ENCODE data around the gene XRCC2.

XRCC2 gene

GRCh38 chr7:152643979-152644559 is 31.9 kb downstream of the XRCC2 start:
- no peak overlapping the region for H3K4me3 ChIP-seq (ENCODE audit: low read depth, low read length)
- no peak for TF ChIP-seq CTCF (IDR thresholded peaks at IDR 0.05; ENCODE audit: low read depth, low read length, missing control alignments)

GRCh38 chr7:152641384-152641783 is 34.6 kb downstream of the XRCC2 start:
- TF ChIP-seq CTCF (IDR thresholded peaks at IDR 0.05; ENCODE audit: low read depth, low read length, missing control alignments), result no peak
- H3K4me3 ChIP-seq (ENCODE audit: low read depth, low read length), result no peak overlapping the region
- no peak for DNase-seq (ENCODE audit: low read depth)

More at GRCh38 chr7:152643979-152644559, 31.9 kb downstream of the XRCC2 start:
- no peak for DNase-seq (ENCODE audit: low read depth)

- DNase-seq (ENCODE audit: low read depth), result no peak
- TF ChIP-seq CTCF (IDR thresholded peaks at IDR 0.05; ENCODE audit: low read depth, low read length, missing control alignments), result no peak
- H3K4me3 ChIP-seq (ENCODE audit: low read depth, low read length), result no peak overlapping the region
Measured at GRCh38 chr7:152640829-152641228, 35.1 kb downstream of the XRCC2 start.

- no peak overlapping the region for H3K4me3 ChIP-seq (ENCODE audit: low read depth, low read length)
- no peak for TF ChIP-seq CTCF (IDR thresholded peaks at IDR 0.05; ENCODE audit: low read depth, low read length, missing control alignments)
- DNase-seq (ENCODE audit: low read depth), result no peak
Measured at GRCh38 chr7:152637920-152638580, 37.9 kb downstream of the XRCC2 start.

GRCh38 chr7:152637161-152637560 is 38.8 kb downstream of the XRCC2 start:
- TF ChIP-seq CTCF (IDR thresholded peaks at IDR 0.05; ENCODE audit: low read depth, low read length, missing control alignments), result no peak
- no peak for DNase-seq (ENCODE audit: low read depth)
- no peak overlapping the region for H3K4me3 ChIP-seq (ENCODE audit: low read depth, low read length)

GRCh38 chr7:152636441-152636840 is 39.5 kb downstream of the XRCC2 start:
- no peak for TF ChIP-seq CTCF (IDR thresholded peaks at IDR 0.05; ENCODE audit: low read depth, low read length, missing control alignments)
- no peak overlapping the region for H3K4me3 ChIP-seq (ENCODE audit: low read depth, low read length)
- no peak for DNase-seq (ENCODE audit: low read depth)

- no peak for TF ChIP-seq CTCF (IDR thresholded peaks at IDR 0.05; ENCODE audit: low read depth, low read length, missing control alignments)
- no peak overlapping the region for H3K4me3 ChIP-seq (ENCODE audit: low read depth, low read length)
Measured at GRCh38 chr7:152633504-152633903, 42.4 kb downstream of the XRCC2 start.

More at GRCh38 chr7:152633504-152633903, 42.4 kb downstream of the XRCC2 start:
- no peak for DNase-seq (ENCODE audit: low read depth)
